DND-41 (cell line): Measurements from ENCODE around the gene HLF.

ENCODE experiments used
- ATAC-seq: fragments of 200-7000 bp; cut with Tn5 transposase; 3 replicates; pipeline ENCODE4 v1.9.1; 2021; ENCODE audit warnings: low read depth; ENCODE audit not compliant: insufficient read depth
- DNase-seq: peaks from one replicate; pipeline ENCODE4 v3.0.0-alpha.2; 2020
- H2AFZ ChIP-seq: 2 replicates; pipeline ENCODE4 v1.6.0; 2012; ENCODE audit warnings: low read depth, low read length
- H3K27ac ChIP-seq: 2 replicates; pipeline ENCODE4 v1.5.1; 2012; ENCODE audit warnings: low read length, inconsistent platforms
- H3K27me3 ChIP-seq: fragments of 200-600 bp; sonication (generic); 2 replicates; pipeline ENCODE4 v1.6.0; 2012; ENCODE audit warnings: low read length, mild to moderate bottlenecking, inconsistent platforms; ENCODE audit not compliant: insufficient read depth, poor library complexity
- H3K36me3 ChIP-seq: 2 replicates; pipeline ENCODE4 v1.5.1; 2012; ENCODE audit warnings: low read length, inconsistent platforms; ENCODE audit not compliant: insufficient read depth
- H3K4me1 ChIP-seq: 2 replicates; pipeline ENCODE4 v1.5.1; 2012; ENCODE audit warnings: mild to moderate bottlenecking, low read length; ENCODE audit not compliant: insufficient read depth
- H3K4me2 ChIP-seq: 2 replicates; pipeline ENCODE4 v1.6.0; 2012; ENCODE audit warnings: mild to moderate bottlenecking, moderate library complexity, low read length, inconsistent platforms; ENCODE audit not compliant: insufficient read depth
- H3K4me3 ChIP-seq, 2 experiments: fragments of 200-600 bp in 1 of 2; shearing (Covaris generic) in 1 of 2; 2 replicates each; pipeline ENCODE4 v1.5.1; 2012 to 2016; ENCODE audit warnings: inconsistent platforms in 2 of 2, low read length in 2 of 2, mild to moderate bottlenecking in 2 of 2, low read depth in 1 of 2, moderate library complexity in 1 of 2
- H3K79me2 ChIP-seq: 2 replicates; pipeline ENCODE4 v1.6.0; 2012; ENCODE audit warnings: low read length, inconsistent platforms; ENCODE audit not compliant: insufficient read depth
- H3K9ac ChIP-seq: 2 replicates; pipeline ENCODE4 v1.6.0; 2012; ENCODE audit warnings: low read depth, mild to moderate bottlenecking, inconsistent platforms, low read length, moderate library complexity
- H3K9me3 ChIP-seq: 2 replicates; pipeline ENCODE4 v1.5.1; 2012; ENCODE audit warnings: low read length, moderate library complexity, mild to moderate bottlenecking, inconsistent platforms; ENCODE audit not compliant: insufficient read depth, severe bottlenecking
- H4K20me1 ChIP-seq: 2 replicates; pipeline ENCODE4 v1.6.0; 2012; ENCODE audit warnings: low read length; ENCODE audit not compliant: insufficient read depth
- EZH2 ChIP-seq: IDR thresholded peaks from 3 replicates; pipeline ENCODE4 v1.6.1; 2012; ENCODE audit warnings: borderline replicate concordance, low read depth, mild to moderate bottlenecking, moderate library complexity, low read length, inconsistent platforms; ENCODE audit not compliant: severe bottlenecking
- TF ChIP-seq, protein P1 (sequence below): IDR thresholded peaks from 2 replicates; pipeline ENCODE4 v1.5.1; 2012; ENCODE audit warnings: borderline replicate concordance, low read length, moderate library complexity, mild to moderate bottlenecking; ENCODE audit not compliant: poor library complexity, severe bottlenecking; ENCODE audit errors: extremely low read depth

Gene HLF

DNA sequence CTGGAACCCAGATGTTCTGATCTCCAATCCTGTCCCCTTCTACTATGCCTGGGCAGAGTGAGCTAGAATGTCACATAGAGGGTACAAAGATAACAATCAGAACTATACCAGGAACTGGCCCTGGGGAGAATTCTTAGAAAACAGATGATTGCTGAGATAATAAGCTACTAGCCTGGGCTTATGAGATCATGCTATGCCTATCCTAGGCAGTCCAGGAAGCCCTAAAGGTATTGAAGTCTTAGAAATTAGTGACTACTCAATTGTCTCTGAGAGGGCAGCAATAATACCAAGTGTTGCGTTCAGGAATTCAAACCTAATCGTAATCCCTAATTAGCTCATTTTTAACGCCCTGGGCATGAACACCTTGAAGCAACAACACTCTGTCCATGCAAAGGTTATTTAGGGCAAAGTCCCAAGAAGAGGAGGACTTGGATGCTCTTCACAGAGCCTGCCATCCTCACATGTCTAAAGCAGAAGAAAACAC, 79.8 kb downstream of the HLF start:
- H3K4me3 ChIP-seq: no peak overlapping the region
- no peaks in the 10 kb centered on the region for H3K9me3 ChIP-seq
- H3K27ac ChIP-seq: peak overlapping the region; percentile 79
- peaks cover 45% of the 10 kb centered on the region for H3K4me1 ChIP-seq
- H4K20me1 ChIP-seq: no peaks in the 10 kb centered on the region
- no peaks in the 10 kb centered on the region for H3K27me3 ChIP-seq
- ATAC-seq (peak; percentile 94), DNase-seq (peak; percentile 81)
- no peaks in the 10 kb centered on the region for H3K36me3 ChIP-seq
- H3K9ac ChIP-seq: 0 out of 2 replicates have a peak overlapping the region, but pooled peaks have one; percentile 18
- TF ChIP-seq EZH2: no peak
- TF ChIP-seq, protein P1, sequence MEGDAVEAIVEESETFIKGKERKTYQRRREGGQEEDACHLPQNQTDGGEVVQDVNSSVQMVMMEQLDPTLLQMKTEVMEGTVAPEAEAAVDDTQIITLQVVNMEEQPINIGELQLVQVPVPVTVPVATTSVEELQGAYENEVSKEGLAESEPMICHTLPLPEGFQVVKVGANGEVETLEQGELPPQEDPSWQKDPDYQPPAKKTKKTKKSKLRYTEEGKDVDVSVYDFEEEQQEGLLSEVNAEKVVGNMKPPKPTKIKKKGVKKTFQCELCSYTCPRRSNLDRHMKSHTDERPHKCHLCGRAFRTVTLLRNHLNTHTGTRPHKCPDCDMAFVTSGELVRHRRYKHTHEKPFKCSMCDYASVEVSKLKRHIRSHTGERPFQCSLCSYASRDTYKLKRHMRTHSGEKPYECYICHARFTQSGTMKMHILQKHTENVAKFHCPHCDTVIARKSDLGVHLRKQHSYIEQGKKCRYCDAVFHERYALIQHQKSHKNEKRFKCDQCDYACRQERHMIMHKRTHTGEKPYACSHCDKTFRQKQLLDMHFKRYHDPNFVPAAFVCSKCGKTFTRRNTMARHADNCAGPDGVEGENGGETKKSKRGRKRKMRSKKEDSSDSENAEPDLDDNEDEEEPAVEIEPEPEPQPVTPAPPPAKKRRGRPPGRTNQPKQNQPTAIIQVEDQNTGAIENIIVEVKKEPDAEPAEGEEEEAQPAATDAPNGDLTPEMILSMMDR: no peak
- H3K4me2 ChIP-seq: peak overlapping the region; percentile 46
- H2AFZ ChIP-seq: no peak overlapping the region
- H3K79me2 ChIP-seq: no peaks in the 10 kb centered on the region

DNA sequence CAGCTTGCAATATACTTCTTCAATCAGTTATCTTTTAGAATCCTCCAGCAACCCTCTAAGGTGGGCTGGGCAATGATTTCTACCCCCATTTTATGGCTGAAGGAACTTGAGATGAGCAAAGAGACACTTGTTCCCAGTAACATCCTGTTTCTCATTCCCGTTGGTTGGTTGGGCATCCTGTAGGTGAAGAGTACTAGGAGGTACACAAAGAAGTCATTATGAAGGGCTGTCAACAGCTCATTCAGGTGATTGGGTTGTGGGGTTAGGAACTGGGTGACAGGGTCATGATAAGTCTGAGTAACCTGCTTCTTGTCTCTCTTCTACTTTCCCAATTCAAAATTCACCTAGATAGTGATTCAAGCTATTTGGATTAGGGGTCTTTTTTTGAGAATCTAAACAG, 80.4 kb downstream of the HLF start:
- TF ChIP-seq, protein P1: no peak
- H3K27me3 ChIP-seq: no peaks in the 10 kb centered on the region
- DNase-seq (no peak), ATAC-seq (no peak)
- no peak overlapping the region for H3K4me3 ChIP-seq
- H3K27ac ChIP-seq: peak overlapping the region; percentile 79
- no peaks in the 10 kb centered on the region for H3K79me2 ChIP-seq
- H3K4me2 ChIP-seq: peak overlapping the region; percentile 46
- 0 out of 2 replicates have a peak overlapping the region, but pooled peaks have one; percentile 18 for H3K9ac ChIP-seq
- no peak overlapping the region for H2AFZ ChIP-seq
- H3K4me1 ChIP-seq: peaks cover 45% of the 10 kb centered on the region
- no peaks in the 10 kb centered on the region for H4K20me1 ChIP-seq
- no peaks in the 10 kb centered on the region for H3K9me3 ChIP-seq
- H3K36me3 ChIP-seq: no peaks in the 10 kb centered on the region

DNA sequence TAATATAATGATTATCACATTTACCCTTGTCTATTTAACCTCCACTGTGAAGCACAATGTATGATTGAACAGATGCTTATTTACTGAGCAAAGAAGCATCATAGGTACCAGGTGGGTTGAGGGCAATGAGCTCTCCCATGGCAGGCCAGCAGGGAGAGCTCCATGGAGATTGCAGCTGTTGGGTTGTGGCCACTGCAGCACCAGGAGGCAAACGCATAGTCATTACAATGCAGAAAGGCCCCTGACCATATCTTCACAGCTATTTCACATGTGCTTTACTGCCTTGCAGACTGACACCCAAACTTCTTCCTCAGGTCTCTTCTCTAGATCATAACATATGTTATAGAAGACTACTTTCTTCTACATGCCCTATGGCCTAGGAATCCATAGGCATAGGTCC, 81.9 kb downstream of the HLF start:
- DNase-seq (no peak), ATAC-seq (no peak)
- Histone ChIP-seq H3K4me1 (peaks cover 44% of the 10 kb centered on the region), H4K20me1 (no peaks in the 10 kb centered on the region), H2AFZ (no peak overlapping the region), H3K36me3 (no peaks in the 10 kb centered on the region), H3K27ac (no peak overlapping the region), H3K4me3 (no peak overlapping the region), H3K79me2 (no peaks in the 10 kb centered on the region), H3K27me3 (no peaks in the 10 kb centered on the region), H3K9ac (no peak overlapping the region), H3K4me2 (no peak overlapping the region), H3K9me3 (no peaks in the 10 kb centered on the region)
- TF ChIP-seq EZH2: no peak
- TF ChIP-seq, protein P1: no peak

DNA sequence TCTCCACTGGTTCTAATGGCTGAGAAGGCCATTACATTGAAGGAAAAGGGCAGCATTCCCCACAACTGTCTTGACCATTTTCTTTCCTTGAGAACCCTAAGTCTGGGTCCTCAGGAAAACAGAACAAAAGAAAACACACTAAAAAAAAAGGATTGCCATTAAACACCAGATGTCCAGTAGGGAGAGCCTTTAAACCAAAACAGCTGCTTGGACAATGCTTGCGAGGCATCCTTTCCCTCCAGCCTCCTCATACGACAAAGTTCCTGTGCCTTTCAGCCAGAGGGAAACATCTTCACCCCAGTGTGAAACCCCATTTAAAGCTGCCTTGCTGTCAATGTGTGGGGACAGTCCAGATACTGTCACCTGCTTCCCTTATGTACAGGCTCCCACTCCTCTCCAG, 82.6 kb downstream of the HLF start:
- Histone ChIP-seq H3K27me3 (no peaks in the 10 kb centered on the region), H3K4me3 (no peak overlapping the region), H3K9ac (no peak overlapping the region), H3K4me1 (peaks cover 39% of the 10 kb centered on the region), H3K79me2 (no peaks in the 10 kb centered on the region), H2AFZ (no peak overlapping the region), H3K9me3 (no peaks in the 10 kb centered on the region), H3K27ac (no peak overlapping the region), H4K20me1 (no peaks in the 10 kb centered on the region), H3K4me2 (no peak overlapping the region), H3K36me3 (no peaks in the 10 kb centered on the region)
- ATAC-seq (no peak), DNase-seq (no peak)
- TF ChIP-seq, protein P1: no peak
- TF ChIP-seq EZH2: no peak
